ACC112 (cell line): ENCODE measurements around the gene SOD3.
A peak's percentile ranks its signal among the peaks of the same experiment; 100 is the strongest.

ENCODE experiments used
- H2AFZ ChIP-seq: fragments of 200-600 bp; sonication (generic); one replicate; pipeline ENCODE4 v1.6.0; 2017; ENCODE audit warnings: antibody characterized with exemption, low read length; ENCODE audit not compliant: unreplicated experiment
- H3K27ac ChIP-seq: fragments of 200-600 bp; sonication (generic); 2 replicates; pipeline ENCODE4 v1.5.1; 2014; ENCODE audit warnings: low read depth, mild to moderate bottlenecking, antibody characterized with exemption, low read length, moderate library complexity
- H3K27me3 ChIP-seq: fragments of 200-600 bp; sonication (generic); 2 replicates; pipeline ENCODE4 v1.6.1; 2014; ENCODE audit warnings: mild to moderate bottlenecking, antibody characterized with exemption, low read length, moderate library complexity, mixed read lengths; ENCODE audit not compliant: insufficient read depth
- H3K36me3 ChIP-seq: fragments of 200-600 bp; sonication (generic); 2 replicates; pipeline ENCODE4 v1.6.1; 2016; ENCODE audit warnings: mild to moderate bottlenecking, antibody characterized with exemption, low read length, moderate library complexity, mixed read lengths; ENCODE audit not compliant: insufficient read depth
- H3K4me1 ChIP-seq: fragments of 200-600 bp; sonication (generic); one replicate; pipeline ENCODE4 v1.6.1; 2016; ENCODE audit warnings: low read length, mixed read lengths; ENCODE audit not compliant: insufficient read depth, unreplicated experiment, control insufficient read depth
- H3K4me3 ChIP-seq: fragments of 200-600 bp; sonication (generic); 2 replicates; pipeline ENCODE4 v1.5.1; 2014; ENCODE audit warnings: mild to moderate bottlenecking, low read depth, low read length
- H3K79me2 ChIP-seq: fragments of 200-600 bp; sonication (generic); one replicate; pipeline ENCODE4 v1.6.0; 2016; ENCODE audit warnings: low read length; ENCODE audit not compliant: control insufficient read depth, unreplicated experiment, insufficient read depth

Gene SOD3

DNA sequence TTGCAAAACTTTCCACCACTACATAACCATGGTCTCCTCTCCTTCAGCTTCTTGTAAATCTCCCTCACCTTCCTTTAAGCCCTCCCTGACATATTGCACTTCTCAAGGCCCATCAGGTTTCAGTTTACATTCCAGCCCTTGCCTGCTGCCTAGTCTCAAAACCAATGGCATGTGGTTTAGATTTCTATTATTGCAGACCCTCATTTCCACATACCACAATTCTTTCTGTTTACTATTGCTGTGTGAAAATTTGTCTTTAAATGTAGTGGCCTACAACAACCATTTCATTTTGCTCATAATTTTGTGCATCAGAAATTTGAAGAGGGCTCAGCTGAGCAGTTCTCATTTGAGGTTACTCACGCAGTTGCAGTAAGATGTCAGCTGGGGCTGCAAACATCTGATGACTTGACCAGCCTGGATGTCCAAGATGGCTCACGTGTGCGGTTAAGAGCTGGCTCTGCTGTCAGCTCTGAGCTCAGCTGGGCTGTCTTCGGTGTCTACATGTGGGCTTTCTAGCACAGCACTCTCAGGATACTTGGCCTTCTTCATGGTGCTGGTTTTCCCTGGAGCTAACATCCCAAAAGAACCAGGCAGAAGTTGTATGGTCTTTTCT, 29.9 kb upstream of the SOD3 start:
- H2AFZ ChIP-seq, result no peak overlapping the region

DNA sequence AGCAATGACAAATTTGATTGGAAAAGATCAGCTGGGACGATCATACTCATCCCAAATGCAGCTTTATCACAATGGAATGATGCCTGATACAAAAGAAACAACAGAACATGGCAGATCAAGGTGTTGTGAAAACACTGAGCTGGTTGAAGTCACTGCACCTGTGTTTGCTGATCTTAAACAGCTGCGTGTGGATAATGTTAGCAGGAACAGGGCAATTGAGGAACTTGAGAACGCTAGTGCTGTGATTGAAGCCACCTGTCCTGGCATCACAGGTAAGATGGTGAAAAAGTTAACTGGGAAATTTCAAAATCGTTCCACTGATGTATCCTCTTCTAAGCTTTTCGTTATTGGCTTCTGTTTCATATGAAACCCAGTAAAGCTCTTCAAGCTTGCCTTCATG, 27.4 kb upstream of the SOD3 start:
- H3K79me2 ChIP-seq, result no peaks in the 10 kb centered on the region

More for the DNA sequence above, 29.9 kb upstream of the SOD3 start:
- Histone ChIP-seq H3K4me3 (no peak overlapping the region), H3K79me2 (no peaks in the 10 kb centered on the region), H3K27me3 (no peaks in the 10 kb centered on the region), H3K27ac (no peak overlapping the region), H3K4me1 (peaks cover 28% of the 10 kb centered on the region), H3K36me3 (no peaks in the 10 kb centered on the region)

DNA sequence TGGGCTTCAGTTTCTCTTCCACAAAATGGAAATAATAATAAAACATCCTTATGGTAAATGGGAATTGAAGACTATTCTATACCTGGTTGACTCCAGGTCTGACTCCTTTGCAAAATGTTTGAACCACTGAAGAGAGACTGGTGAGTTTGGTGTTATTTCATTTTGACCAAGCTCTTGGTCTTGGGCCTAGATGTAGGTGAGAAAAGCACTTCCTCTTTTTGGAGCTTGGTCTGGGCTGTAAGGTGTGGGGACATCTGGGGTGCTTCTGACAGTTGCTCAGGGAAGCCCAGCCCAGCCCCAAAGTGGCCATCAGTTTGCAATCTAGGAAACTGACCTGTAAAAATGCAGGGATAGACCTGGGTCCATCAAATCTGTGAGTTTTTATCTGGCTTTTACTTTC, 26.8 kb upstream of the SOD3 start:
- Histone ChIP-seq H3K4me3 (no peak overlapping the region), H3K36me3 (no peaks in the 10 kb centered on the region), H2AFZ (no peak overlapping the region), H3K27me3 (no peaks in the 10 kb centered on the region), H3K79me2 (no peaks in the 10 kb centered on the region), H3K4me1 (peaks cover 35% of the 10 kb centered on the region), H3K27ac (no peak overlapping the region)

More for the DNA sequence above, 27.4 kb upstream of the SOD3 start:
- H3K27ac ChIP-seq, result no peak overlapping the region
- H3K36me3 ChIP-seq, result no peaks in the 10 kb centered on the region
- H3K27me3 ChIP-seq, result no peaks in the 10 kb centered on the region
- no peak overlapping the region for H2AFZ ChIP-seq
- H3K4me3 ChIP-seq, result no peak overlapping the region
- H3K4me1 ChIP-seq, result peaks cover 36% of the 10 kb centered on the region

DNA sequence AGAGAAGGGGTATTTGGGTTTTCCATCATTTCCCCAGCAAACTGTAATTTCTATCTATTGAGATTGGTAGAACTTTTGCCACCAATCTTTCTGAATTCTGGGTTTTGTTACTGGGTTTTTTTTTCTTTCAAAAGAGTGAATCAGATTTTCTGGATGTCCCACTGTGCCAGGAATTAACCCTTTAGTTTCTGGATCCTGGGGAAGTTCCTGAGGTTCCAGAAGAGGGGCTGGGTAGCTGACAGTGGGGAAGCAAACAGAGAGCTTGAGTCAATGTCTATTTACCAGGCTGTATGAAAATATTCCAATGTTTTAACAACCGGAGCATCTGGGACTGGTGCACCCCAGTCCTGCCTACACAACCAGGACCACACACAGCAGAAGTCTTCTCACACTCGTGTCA, 25.8 kb upstream of the SOD3 start:
- Histone ChIP-seq H3K79me2 (no peaks in the 10 kb centered on the region), H3K27ac (peak overlapping the region; percentile 77), H3K4me3 (peak overlapping the region; percentile 14; the same call in 1 of the 2 replicates), H2AFZ (no peak overlapping the region), H3K36me3 (no peaks in the 10 kb centered on the region), H3K4me1 (peaks cover 30% of the 10 kb centered on the region), H3K27me3 (no peaks in the 10 kb centered on the region)

DNA sequence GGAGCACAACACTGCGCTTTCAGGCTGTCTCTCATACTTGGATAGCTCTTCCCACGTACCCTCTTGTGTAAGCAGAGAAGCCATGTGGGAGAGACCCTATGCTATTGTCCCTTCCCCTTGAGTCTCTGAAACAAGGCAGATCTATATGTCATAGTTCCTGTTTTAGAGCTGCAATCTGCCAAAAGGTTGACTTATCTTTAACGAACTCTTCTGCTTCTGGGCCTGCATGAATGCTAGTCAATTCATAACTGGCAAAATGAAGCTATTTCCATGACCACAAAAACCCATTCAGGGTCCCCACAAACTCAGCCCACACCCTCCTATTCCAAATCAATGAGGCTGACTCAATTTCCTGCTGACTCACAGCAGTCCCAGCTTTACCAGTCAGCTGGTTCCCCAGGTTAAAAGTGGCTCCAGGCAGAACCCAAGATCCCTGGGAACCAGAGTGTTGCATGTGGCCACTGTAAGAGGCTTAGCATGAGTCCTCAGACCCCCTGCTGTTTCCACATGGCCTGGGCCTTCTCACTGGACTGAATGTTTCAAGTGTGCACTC, 25.3 kb upstream of the SOD3 start:
- Histone ChIP-seq H3K4me3 (peak overlapping the region; percentile 14; the same call in 1 of the 2 replicates), H3K4me1 (peaks cover 35% of the 10 kb centered on the region), H3K79me2 (no peaks in the 10 kb centered on the region), H3K27ac (peak overlapping the region; percentile 77), H3K36me3 (no peaks in the 10 kb centered on the region), H3K27me3 (no peaks in the 10 kb centered on the region), H2AFZ (no peak overlapping the region)

DNA sequence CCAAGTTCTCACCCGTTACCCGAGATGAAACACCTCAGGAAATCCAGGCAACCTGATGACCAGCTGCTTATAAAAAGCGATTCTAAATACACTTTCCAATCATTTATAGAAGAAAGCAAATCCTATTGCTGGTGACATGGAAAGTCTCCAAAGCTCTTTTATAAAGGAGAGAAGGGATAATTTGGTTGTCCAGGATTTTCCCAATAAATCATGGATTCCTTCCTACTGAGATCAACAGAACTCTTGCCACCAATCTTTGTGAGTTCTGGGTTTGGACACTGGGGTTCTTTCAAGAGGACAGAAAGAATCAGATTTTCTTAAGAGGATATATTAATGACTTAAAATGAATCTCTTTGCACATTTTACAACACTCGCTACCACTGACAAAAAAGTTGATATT, 24.7 kb upstream of the SOD3 start:
- no peaks in the 10 kb centered on the region for H3K79me2 ChIP-seq
- H2AFZ ChIP-seq, result no peak overlapping the region
- H3K4me1 ChIP-seq, result peaks cover 40% of the 10 kb centered on the region
- no peaks in the 10 kb centered on the region for H3K27me3 ChIP-seq
- H3K27ac ChIP-seq, result peak overlapping the region; percentile 77
- no peaks in the 10 kb centered on the region for H3K36me3 ChIP-seq
- no peak overlapping the region for H3K4me3 ChIP-seq

DNA sequence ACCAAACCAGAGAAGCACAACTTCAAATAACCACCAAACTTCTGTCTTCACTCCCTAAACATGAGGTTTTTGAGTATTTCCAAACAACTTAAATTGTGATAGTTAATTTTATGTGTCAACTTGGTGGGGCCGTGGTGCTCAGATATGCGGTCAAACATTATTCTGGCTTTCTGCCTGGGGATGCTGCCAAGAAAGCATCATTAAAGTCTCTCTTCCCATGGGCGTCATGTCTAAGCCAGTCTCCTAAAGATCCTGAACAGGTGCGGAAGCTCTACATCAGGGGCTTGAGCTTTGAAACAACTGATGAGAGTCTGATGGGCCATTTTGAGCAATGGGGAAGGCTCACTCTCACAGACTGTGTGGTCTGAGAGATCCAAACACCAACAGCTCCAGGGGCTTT, 24.1 kb upstream of the SOD3 start:
- H2AFZ ChIP-seq, result no peak overlapping the region
- H3K79me2 ChIP-seq, result no peaks in the 10 kb centered on the region
- H3K27me3 ChIP-seq, result no peaks in the 10 kb centered on the region
- no peak overlapping the region for H3K27ac ChIP-seq
- no peaks in the 10 kb centered on the region for H3K36me3 ChIP-seq
- H3K4me3 ChIP-seq, result no peak overlapping the region
- peaks cover 40% of the 10 kb centered on the region for H3K4me1 ChIP-seq

DNA sequence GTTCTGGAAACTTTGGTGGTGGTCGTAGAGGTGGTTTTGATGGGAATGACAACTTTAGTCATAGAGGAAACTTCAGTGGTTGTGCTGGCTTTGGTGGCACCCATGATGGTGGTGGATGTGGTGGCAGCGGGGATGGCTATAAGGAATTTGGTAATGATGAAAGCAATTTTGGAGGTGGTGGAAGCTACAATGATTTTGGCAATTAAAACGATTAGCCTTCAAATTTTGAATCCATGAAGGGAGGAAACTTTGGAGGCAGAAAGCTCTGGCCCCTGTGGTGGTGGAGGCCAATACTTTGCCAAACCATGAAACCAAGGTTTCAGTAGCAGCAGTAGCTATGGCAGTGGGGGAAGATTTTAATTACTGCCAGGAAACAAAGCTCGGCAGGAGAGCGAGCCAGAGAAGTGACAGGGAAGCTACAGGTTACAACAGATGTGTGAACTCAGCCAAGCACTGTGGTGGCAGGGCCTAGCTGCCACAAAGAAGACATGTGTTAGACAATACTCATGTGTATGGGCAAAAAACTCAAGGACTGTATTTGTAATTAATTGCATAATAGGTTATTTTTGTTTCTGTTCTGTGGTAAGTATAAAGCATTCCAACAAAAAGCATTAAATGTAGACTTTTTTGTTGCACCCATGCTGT, 23.2 kb upstream of the SOD3 start:
- H3K4me3 ChIP-seq, result no peak overlapping the region
- no peaks in the 10 kb centered on the region for H3K27me3 ChIP-seq
- no peaks in the 10 kb centered on the region for H3K36me3 ChIP-seq
- no peak overlapping the region for H3K27ac ChIP-seq
- no peaks in the 10 kb centered on the region for H3K79me2 ChIP-seq
- H3K4me1 ChIP-seq, result peaks cover 40% of the 10 kb centered on the region
- no peak overlapping the region for H2AFZ ChIP-seq

DNA sequence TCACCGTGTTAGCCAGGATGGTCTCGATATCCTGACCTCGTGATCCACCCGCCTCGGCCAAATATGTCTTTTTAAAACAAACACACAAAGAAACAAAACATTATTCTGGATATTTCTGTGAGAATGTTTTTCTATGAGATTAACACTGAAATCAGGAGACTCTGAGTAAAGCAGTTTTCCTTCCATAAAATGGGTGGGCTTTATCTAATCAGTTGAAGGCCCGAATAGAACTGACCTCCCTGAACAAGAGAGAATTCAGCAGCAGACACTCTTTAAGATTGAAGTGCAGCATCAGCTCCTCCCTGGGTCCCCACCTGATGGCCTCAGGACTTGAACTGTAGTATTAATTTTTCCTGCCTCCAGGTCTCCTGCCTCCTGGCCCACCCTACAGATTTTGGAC, 22.4 kb upstream of the SOD3 start:
- no peaks in the 10 kb centered on the region for H3K36me3 ChIP-seq
- H3K79me2 ChIP-seq, result no peaks in the 10 kb centered on the region
- no peak overlapping the region for H3K4me3 ChIP-seq

DNA sequence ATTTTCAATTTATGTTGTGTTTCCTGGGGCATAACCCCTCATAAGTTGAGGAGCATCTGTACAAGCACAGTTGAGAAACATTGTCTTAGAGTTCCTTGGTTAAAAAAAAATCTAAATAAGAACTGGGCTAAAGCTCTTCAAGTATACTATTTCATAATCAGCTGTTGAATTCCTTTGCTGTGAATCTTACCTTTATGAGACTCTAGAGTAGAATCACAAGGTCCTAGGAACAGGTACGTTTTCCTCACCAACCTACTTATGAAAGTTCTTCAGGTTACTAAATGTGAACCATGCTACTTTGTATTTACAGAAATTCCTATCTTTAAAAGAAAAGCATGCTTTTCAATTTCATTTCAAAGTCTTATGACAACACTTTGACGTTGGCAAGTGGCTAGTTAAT, 20.9 kb upstream of the SOD3 start:
- H3K4me3 ChIP-seq, result no peak overlapping the region
- no peak overlapping the region for H2AFZ ChIP-seq
- no peaks in the 10 kb centered on the region for H3K36me3 ChIP-seq
- peaks cover 53% of the 10 kb centered on the region for H3K4me1 ChIP-seq
- H3K79me2 ChIP-seq, result no peaks in the 10 kb centered on the region
- H3K27me3 ChIP-seq, result no peaks in the 10 kb centered on the region
- no peak overlapping the region for H3K27ac ChIP-seq

More for the DNA sequence above, 22.4 kb upstream of the SOD3 start:
- Histone ChIP-seq H3K27ac (no peak overlapping the region), H2AFZ (no peak overlapping the region), H3K27me3 (no peaks in the 10 kb centered on the region), H3K4me1 (peaks cover 48% of the 10 kb centered on the region)

DNA sequence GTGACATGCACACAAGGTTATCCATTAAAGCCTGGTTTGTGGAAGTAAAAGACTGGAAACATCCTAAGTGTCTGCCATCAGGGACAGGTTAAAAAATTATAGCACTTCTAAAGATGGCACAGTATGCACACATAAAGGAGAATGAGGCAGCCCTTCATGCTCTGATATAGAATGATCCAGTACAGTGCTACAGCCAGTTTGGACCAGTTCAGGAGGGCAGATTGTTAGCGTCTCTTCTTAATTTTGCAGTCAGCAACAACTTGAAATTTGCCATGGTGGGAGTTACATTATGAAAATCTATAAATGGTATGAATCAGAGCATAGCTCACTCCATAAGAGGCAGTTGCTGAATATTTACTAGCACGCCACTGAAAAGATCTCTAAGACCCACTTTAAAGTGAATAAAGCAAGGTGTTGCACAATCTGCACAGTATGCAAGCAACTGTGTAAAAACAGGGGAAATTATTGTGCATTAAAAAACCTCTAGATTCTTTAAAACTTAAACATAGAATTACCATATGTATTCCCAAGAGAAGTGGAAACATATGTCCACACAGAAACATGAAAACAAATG, 20.3 kb upstream of the SOD3 start:
- H3K27ac ChIP-seq, result no peak overlapping the region
- no peak overlapping the region for H2AFZ ChIP-seq
- no peak overlapping the region for H3K4me3 ChIP-seq
- no peaks in the 10 kb centered on the region for H3K27me3 ChIP-seq
- peaks cover 47% of the 10 kb centered on the region for H3K4me1 ChIP-seq
- H3K79me2 ChIP-seq, result no peaks in the 10 kb centered on the region
- no peaks in the 10 kb centered on the region for H3K36me3 ChIP-seq
